ENCODE measurements around the gene HARS2. TPM values are rescaled to one million over a fixed set of nuclear protein-coding genes. Genes with fewer than 3 reads are reported as not detected.
A peak's percentile ranks its signal among the peaks of the same experiment; 100 is the strongest.
"Not testable (repeated sequence)": the region's sequence is repeated elsewhere in the genome, so short reads cannot be mapped to it uniquely, and the experiment has no call there.

Gene HARS2
- total RNA-seq, 1 donor from 2014 or later, result 39.5 TPM

DNA sequence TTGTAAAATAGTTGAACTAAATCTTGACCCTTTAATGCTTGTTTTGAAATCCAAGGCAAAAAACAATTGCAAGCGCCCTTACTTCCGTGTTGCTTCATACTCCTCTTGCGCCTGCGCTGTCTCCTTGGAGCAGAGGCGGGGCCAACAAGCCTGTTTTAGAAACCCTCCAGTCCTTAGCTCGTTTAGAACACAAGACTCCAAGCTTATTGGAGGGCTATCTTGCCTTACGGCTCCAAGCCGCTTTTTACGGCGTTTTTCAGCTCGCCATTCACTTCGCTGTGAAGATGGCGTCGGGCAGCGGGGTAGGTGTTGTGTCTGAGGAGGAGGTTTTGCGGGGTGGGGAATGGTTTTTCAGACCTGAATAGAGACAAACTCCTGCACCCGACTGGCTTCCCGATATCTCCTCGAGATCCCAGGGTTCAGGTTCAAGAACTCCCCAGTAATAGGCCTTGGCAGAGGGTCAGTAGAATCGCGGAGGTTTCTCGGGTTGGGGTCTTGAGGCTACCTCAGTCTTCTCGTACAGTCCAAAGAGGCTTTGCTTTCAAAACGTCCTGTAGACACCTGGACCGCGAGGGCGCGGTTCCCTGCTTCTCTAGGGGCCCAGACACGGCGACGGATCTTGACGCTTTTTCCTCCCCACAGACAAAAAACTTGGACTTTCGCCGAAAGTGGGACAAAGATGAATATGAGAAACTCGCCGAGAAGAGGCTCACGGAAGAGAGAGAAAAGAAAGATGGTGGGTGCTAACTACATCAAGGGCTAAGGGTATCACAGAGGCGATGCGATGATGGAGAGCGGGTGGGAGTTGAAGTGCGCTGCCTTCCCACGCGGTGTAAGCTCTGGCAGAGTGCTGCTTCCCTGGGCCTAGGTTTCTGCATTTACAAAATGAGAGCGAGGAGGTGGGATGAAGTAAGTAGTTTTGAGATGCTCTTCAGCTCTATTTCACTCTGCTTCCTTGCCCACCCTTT is 9.2 kb downstream of the HARS2 start, which contains the start of gene ZMAT2:
TSS of gene ZMAT2 (plus strand) at position 271 of the 968 bp plus-strand sequence. CDS start at position 285, 14 bp downstream.
- DNase-seq (ENCODE audit: low read depth), result peak; percentile 94
- TF ChIP-seq, protein P1, sequence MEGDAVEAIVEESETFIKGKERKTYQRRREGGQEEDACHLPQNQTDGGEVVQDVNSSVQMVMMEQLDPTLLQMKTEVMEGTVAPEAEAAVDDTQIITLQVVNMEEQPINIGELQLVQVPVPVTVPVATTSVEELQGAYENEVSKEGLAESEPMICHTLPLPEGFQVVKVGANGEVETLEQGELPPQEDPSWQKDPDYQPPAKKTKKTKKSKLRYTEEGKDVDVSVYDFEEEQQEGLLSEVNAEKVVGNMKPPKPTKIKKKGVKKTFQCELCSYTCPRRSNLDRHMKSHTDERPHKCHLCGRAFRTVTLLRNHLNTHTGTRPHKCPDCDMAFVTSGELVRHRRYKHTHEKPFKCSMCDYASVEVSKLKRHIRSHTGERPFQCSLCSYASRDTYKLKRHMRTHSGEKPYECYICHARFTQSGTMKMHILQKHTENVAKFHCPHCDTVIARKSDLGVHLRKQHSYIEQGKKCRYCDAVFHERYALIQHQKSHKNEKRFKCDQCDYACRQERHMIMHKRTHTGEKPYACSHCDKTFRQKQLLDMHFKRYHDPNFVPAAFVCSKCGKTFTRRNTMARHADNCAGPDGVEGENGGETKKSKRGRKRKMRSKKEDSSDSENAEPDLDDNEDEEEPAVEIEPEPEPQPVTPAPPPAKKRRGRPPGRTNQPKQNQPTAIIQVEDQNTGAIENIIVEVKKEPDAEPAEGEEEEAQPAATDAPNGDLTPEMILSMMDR (conservative IDR thresholded peaks at IDR 0.05; ENCODE audit: low read depth, low read length), result no peak
- peak within 1 kb of the TSS; percentile 92 for H3K4me3 ChIP-seq (ENCODE audit: low read depth, low read length)

DNA sequence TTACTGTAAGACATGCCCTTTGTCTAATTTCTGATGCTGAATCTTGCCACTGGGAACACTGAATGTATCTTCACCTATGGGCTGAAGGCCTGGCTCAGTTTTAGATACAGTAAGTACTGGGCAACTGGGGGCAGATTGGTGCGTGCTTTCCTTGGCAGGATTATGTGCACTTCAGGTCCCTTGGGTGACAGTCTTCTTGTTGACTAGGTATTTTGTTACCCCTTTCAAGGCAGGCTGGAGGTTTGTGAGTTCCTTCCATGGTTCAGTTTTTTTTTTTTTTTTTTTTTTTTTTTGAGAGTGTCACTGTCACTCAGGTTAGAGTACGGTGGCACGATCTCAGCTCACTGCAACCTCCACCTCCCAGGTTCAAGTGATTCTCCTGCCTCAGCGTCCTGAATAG is 16.6 kb downstream of the HARS2 start:
- no peak for DNase-seq (ENCODE audit: low read depth)
- TF ChIP-seq, protein P1 (conservative IDR thresholded peaks at IDR 0.05; ENCODE audit: low read depth, low read length), result no peak
- H3K4me3 ChIP-seq (ENCODE audit: low read depth, low read length), result no peak overlapping the region

DNA sequence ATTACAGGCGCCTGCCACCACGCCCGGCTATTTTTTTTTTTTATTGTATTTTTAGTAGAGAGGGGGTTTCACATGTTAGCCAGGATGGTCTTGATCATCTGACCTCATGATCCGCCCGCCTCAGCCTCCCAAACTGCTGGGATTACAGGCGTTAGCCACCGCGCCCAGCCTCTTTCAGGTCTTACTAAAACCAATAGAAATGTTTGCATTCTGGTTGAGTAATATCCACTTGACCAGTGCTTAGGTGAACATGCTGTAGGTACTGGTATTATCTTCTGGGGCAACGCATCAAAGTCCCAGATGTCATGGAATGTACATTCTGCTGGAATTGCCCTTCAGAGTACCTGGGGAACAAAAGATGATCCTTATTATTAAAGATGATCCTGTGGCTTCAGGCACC is 17.5 kb downstream of the HARS2 start:
- not testable (repeated sequence) for DNase-seq (ENCODE audit: low read depth); H3K4me3 ChIP-seq (ENCODE audit: low read depth, low read length)

DNA sequence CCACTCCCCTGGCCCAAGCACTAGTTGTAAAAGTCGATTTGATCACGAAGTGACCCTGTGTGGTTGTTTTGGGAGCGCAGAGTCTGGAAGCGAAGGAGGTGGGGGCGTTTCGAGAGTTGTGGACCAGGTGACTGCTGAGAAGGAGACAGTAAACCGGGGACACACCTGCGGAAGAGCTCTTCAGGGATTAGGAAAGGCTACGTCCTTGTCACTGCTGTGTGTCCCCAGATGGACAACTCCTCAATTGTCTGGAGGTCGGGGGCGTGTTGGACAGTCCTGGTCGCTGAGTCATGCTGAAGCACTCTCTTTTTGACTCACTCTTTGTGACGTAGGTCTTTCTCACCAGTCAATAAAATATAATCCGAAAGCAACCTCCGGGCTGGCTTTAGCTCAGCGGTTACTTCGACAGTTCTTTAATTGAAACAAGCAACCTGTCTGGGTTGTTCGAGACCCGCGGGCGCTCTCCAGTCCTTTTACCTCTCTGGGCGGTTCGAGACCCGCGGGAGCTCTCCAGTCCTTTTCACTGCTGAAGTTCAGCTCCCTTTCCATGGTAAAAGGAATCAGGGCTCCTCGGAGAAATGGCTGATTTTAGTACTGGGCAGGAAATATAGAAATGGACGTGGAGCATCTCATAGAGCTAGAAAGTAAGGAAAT is 19.8 kb downstream of the HARS2 start:
- peak overlapping the region; percentile 76 for H3K4me3 ChIP-seq (ENCODE audit: low read depth, low read length)
- TF ChIP-seq, protein P1 (conservative IDR thresholded peaks at IDR 0.05; ENCODE audit: low read depth, low read length), result no peak
- DNase-seq (ENCODE audit: low read depth), result peak; percentile 88

DNA sequence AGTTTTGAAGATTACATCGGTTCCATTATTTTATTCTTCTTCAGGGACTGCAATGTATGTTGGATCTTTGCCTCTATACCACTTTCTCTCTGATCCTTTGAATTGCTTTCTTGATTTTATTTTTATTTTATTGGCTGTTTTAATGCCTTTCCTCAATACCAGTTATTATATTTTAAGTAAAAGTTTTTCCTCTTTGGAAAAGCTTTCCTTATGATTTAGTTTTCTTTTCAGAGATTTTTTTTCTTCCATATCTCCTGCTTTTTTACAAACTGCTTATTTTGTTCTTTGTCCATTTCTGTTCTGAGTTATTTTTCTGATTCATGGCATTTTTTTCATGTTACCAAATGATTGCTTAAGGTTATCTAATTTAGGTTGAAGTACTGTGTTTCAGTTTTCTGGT is 20.5 kb downstream of the HARS2 start:
- TF ChIP-seq, protein P1 (conservative IDR thresholded peaks at IDR 0.05; ENCODE audit: low read depth, low read length), result no peak
- DNase-seq (ENCODE audit: low read depth), result no peak
- H3K4me3 ChIP-seq (ENCODE audit: low read depth, low read length), result no peak overlapping the region

DNA sequence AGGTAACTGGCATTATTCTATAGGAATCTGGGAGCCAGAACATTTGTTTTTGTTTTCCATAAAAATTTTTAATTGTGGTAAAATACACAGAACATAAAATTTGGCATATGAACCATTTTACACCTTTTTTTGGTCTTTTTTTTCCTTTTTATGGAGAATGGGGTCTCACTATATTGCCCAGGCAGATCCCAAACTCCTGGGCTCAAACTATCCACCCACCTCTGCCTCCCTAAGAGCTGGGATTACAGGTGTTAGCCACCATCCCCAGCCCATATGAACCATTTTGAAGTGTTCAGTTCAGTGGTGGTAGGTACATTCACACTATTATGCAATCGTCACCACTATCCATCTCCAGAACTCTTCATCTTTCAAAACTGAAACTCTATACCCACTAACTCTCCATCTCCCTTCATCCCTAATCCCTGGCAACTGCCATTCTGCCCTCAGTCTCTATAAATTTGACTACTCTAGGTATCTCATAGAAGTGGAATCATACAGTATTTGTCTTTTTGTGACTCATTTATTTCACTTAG is 22.4 kb downstream of the HARS2 start:
- no peak overlapping the region for H3K4me3 ChIP-seq (ENCODE audit: low read depth, low read length)
- TF ChIP-seq, protein P1 (conservative IDR thresholded peaks at IDR 0.05; ENCODE audit: low read depth, low read length), result no peak
- no peak for DNase-seq (ENCODE audit: low read depth)

DNA sequence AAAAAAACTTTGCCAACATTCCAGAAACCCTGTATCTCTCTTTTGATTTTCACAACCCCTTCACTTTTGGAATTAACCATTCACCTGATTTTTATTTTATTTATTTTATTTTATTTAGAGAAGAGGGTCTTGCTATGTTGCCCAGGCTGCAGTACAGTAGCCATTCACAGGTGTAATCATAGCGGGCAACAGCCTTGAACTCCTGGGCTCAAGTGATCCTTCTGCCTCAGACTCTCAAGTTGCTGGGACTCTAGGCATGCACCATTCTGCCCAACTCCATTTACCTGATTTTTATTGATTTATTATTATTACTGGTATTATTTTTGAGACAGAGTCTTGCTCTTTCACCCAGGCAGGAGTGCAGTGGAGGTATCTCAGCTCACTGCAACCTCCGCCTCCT is 25.0 kb downstream of the HARS2 start:
- DNase-seq (ENCODE audit: low read depth); H3K4me3 ChIP-seq (ENCODE audit: low read depth, low read length): not testable (repeated sequence)

Measured in epithelial cell of proximal tubule (primary cell).